ENCODE results near the gene PARP3.
"Not testable (repeated sequence)": the region's sequence is repeated elsewhere in the genome, so short reads cannot be mapped to it uniquely, and the experiment has no call there.

PARP3 gene

DNA sequence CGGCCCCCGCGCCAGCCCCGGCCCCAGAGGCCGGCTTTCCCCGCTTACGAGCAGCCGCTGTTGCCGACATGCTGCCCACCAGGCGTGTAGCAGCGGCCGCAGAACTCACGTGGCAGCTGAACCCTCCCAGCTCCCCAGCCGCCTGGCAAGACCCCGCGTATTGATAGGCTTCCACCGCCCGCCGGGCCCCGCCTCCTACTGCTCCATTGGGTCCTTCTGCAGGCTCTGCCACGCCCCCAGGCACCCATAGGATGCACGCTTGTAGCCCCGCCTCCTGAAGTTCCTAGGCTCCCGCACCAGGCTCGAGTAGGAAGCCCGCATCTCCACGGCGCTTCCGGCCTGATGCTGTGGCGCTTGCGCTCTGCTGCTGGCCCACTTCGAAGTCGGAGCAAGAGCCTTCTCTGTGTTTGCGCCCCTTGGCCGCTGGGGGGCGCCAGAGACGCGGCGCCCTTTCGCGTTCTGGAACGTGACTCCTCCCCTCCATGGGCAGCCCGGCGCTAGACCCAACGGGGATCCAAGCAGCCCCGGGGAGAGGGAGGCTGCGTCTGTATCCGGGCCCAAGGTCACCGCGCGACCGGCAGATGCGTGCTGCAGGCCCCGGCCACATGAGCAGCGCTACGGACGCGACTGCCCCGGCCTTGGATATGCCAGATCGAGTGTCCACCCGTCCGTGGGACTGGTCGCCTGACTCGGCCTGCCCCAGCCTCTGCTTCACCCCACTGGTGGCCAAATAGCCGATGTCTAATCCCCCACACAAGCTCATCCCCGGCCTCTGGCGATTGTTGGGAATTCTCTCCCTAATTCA is at the start of gene PARP3, which contains the start of gene RRP9:
Gene PARP3, plus strand, starts transcription at position 566 of the 805 bp plus-strand sequence. CDS start 993 bp downstream, outside the sequence.
Gene RRP9, minus strand, starts transcription at position 107 of the 805 bp plus-strand sequence. Its CDS starts 37 bp downstream, at position 70.
- peak; percentile 94 for DNase-seq

DNA sequence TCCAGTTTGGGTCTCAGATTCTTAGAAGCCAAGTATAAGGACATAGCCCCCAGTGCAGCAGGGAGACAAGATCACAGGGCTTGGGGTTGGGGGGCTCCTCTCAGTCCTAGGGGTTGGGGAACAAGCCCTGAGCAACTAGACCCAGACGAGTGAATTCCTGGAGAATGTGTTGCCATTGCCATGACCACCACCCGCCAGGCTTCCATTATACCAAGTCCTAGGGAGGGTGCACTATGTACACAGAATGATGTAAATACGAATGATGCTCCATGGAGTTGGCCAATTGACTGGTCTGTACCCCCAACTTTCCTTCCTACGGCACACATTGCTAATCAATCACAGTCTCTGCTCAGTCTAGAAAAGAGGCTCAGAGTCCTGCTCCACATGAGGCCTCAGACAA is 47.8 kb upstream of the PARP3 start:
- DNase-seq, result no peak

DNA sequence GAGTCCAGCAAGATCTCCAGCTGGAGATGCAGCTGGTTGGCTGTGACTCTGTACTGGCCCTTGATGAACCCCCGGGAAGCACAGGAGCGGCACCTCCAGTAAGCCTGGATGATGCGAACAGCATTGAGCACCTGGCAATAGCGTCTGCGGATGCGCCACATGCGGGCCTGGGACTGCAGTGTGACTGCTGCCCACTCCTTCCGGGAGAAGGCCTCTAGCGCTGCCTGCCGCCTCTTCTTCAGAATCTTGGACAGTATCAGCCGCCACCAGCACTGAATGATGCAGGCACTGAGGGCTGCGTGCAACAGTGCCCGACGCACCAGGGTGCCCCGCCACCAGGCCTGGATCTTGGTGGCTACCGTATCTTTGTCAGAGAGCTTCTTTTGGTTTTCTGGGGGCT is 47.2 kb upstream of the PARP3 start:
- no peak for DNase-seq

DNA sequence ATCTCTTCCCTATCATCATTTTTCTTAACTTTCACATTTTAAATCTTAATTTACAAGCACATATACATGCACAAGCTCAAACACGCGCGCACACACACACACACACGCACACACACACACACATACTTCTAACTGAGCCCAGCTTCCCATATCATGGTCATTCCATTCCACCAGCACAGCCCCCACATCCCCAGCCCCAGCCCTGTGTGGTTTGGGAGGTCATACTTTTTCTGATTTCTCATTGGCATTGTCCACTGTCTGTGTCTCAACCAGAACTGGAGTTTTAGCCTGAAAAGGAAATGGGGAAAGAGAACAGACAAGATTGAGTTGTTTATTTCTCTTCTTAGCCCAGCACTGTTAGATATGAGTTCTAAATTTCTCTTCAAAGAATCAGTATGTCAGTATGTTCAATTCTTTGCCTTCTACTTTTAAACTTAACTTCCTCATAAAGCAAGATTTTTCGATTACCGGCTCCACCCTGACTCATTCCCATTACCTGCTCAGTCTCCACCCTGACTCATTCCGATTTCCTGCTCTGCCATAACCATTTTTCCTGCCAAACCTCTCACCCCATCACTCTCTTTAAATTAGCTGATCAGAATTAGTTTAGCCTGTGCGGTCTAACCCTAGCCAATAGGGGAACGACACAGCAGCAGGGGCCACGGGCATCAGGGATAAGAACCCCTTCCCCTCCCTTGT is 45.4 kb upstream of the PARP3 start:
- DNase-seq, result no peak

DNA sequence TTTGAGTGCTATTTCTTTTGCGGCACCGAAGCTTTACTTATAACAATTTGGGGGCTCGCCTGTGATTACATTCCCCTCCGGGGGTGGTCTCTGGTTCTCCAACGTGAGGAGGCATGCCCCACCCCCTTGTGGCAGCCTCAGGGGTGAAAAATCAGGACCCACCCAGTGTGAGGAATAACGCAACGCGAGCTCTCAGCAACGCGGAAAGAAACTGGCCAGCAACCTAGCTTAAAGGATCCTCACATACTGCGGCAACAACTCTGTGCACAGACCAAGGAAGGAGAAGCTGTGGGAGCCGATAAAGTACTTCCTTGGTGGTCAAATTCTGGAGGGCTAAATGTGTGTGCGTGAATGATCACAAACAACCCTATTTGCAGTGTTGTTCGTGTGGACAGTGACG is 44.8 kb upstream of the PARP3 start:
- no peak for DNase-seq

DNA sequence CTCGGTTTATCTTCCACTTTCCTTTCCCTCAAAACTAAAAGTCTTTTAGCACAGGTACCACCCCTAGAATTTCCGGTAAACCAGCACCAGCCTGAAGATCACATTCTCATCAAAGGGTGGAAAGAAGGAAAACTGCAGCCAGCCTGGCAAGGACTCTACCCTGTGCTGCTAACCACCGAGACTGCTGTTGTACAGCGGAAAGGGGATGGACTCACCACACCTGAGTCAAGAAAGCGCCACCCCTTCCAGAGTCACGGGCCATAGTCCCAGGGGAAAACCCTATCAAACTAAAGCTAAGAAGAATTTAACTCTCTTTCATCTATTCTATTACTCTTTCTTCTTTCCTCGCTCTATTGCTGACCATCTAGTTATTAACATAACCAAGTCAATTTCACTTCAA is 42.1 kb upstream of the PARP3 start:
- not testable (repeated sequence) for DNase-seq

DNA sequence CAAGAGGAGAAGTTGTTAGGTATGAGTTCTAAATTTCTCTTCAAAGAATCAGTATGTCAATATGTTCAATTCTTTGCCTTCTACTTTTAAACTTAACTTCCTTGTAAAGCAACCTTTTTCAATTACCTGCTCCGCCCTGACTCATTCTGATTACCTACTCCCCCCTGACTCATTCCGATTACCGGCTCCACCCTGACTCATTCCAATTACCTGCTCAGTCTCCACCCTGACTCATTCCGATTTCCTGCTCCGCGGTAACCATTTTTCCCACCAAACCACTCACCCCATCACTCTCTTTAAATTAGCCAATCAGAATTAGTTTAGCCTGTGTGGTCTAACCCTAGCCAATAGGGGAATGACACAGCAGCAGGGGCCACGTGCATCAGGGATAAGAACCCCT is 39.8 kb upstream of the PARP3 start:
- not testable (repeated sequence) for DNase-seq

DNA sequence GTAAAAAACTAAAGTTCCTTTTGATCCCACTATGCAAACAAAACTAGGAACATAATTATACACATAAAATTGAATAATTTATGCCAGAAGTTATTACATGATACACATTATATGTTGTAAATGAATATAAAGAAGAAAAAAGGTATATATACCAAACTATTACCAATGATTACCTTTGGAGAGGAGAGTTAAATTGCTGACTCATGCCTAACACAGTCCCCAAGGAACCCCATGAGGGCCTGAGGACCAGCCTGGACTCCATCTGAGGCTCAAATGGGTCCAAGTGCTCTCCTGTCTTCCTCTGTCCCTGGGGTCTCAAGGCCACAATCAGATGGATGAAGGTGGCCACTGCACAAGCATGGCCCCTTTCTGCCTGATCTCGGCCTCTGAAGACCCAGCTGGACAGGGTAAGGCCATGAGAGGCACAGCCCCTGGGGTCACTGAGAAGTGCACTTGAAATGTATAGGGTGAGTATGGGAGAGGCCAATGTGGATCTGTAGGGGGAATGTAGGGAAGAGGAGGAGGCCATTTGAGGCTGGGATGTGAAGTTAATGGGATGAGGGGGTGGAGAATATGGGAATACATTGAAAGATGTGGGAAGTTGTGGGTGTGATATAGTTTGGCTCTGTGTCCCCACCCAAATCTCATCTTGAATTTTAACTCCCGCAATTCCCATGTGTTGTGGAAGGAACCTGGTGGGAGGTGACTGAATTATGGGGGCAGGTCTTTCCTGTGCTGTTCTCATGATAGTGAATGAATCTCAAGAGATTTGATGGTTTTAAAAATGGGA is 37.9 kb upstream of the PARP3 start:
- no peak for DNase-seq

DNA sequence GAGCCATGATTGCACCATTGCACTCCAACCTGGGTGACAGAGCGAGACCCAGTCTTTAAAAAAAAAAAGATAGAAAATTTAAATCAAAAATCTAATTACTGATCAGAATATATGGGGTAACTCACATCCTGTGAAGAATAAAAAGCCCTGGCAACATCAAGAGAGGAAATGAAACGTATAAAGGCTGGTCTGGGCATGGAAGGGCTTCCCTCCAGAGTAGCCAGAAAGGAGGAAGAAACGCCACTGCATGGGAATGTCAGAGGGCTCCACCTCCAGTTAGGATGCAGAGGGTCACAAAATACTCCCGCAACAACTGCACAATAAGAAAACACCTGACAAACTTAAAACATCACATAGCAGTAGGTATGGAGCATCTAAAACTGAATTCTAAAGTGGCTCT is 34.1 kb upstream of the PARP3 start:
- no peak for DNase-seq

DNA sequence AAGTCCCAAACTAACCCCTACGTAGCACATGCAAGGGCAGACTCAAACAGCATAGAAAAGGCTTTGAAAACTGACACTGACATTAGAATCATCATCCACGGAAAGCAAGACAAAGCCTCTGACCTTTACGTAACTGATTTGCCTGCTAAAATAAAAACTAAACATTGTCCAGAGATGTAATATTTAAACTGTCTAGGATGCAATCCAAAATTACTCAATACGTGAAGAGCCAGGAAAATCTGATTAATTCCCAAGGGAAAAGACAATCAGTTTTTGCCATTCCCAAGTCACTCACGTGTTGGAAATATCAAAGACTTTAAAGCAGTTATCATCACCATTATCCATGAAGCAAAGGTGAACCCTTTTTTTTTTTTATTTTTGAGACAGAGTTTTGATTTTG is 25.7 kb upstream of the PARP3 start:
- no peak for DNase-seq

DNA sequence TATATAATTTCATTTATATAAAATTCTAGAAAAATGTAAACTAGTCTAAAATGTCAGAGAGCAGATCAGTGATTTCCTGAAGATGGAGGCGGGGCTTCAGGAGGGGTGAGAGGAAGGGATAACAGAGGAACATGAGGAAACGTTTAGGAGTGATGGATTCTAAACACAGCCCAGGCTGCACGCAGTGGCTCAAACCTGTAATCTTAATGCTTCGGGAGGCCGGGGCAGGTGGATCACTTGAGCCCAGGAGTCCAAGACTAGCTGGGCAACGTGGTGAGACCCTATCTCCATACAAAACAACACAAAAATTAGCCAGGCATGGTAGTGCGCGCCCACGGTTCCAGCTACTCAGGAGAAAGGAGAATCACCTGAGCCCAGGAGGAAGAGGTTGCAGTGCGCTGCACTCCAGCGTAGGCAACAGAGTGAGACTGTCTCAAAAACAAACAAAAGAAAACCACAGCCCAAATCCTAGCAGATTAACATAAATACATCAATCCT is 21.0 kb upstream of the PARP3 start:
- no peak for DNase-seq

DNA sequence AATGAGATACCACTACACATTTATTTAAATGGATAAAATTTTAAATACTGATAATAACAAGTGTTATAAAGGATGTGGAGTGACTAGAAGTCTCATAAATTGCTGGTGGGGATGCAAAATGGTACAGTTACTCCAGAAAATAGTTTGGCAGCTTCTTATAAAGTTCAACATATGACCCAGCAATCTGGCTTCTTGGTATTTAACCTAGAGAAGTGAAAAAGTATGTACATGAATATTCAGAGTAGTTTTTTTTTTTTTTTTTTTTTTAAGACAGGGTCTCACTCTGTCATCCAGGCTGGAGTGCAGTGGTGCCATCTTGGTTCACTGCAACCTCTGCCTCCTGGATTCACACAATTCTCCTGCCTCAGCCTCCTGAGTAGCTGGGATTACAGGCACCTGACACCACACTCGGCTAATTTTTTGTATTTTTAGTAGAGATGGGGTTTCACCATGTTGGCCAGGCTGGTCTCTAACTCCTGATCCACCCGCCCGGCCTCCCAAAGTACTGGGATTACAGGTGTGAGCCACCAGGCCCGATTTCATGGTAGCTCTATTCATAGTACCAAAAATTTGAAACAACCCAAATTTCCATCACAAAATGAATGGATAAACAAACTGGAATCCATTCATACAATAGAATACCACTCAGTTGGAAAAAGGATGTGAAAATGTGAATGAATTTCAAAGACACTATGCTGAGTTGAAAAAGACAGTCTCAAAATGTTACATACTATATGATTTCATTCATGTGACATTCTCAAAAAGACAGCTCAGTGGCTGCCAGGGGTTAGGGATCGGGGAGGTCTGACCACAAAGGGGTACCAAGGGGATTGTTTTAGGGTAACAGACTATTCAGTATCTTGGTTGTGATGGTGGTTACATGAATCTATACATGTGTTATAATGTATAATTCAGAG is 14.8 kb upstream of the PARP3 start:
- DNase-seq, result no peak

DNA sequence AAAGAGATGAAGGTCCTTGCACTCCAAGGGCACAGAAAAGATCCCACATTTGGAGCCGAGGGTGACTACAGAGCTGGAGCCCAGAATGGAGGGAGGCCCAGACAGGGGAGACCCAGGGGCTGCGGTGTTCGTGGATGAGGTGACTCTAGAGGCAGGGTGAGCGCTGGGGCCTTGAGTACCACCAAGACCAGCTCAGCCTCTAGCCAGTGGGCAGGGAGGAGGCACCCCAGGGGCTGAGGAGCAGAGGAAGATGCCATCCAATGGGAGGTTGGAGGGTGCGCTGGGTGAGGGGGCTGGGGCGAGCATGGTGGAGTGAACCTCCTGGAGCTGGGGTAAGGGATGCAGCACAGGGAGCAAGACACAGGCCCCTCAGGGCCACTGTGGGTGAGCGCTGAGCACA is 13.7 kb upstream of the PARP3 start:
- no peak for DNase-seq

DNA sequence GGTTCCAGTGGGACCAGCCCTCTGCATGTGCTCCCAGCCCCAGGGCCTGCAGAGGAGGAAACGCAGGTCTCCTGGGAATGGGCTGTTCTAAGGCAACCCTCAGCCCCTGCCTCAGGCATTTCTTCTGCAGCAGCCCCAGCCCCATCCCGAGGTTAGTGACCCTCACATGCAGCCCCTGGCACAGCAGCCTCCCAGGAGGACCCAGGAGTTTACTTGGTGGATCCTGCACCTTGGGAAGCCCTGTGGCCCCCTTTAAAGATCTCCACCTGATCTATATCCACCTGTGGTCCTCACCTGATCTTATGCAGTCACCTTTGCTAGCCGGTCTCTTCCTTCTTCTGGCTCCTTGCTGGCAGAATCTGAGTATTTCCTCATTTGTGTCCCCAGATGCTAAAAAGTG is 13.2 kb upstream of the PARP3 start:
- DNase-seq, result not testable (repeated sequence)

DNA sequence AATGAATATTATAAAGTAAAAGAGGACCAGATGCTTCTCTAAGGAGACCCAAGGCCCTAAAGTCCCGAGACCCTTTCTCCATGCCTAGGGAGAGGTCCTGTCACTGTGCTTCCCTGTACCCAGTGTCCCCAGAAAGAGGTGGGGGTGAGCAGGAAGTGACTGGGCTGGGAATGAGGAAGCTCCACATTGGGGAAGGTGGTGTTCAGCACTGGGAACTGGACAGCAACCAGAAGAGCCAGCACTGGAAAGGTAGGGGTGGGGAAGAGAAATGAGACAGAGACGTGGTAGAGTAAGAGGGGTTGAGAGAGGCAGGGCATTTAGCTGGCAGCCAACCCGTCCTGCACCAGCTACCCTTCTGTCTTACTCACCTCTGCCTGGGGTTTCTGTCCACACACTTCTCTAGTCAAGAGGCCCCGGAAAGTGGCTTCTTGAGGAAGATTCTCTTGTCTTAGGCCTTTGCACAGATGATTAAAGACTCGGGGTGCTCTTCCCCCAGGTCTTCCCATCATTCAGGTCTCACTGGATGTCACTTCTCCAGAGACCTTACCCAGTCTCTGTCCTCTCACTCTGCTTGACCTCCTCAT is 12.7 kb upstream of the PARP3 start:
- DNase-seq, result no peak

DNA sequence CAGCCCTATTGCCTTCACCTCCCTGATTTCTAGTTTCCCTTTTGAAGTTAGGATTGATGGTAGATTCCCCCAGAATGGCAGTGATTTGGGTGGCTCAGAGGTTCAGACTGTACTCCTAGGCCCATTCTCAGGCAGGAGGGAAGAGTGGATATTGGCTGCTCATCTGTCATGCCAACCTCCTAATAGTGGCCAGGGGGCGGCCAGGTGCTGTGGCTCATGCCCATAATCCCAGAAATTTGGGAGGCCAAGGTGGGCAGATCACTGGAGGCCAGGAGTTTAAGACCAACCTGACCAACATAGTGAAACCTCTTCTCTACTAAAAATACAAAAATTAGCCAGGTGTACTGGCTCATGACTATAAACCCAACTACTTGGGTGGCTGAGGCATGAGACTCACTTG is 11.7 kb upstream of the PARP3 start:
- no peak for DNase-seq

DNA sequence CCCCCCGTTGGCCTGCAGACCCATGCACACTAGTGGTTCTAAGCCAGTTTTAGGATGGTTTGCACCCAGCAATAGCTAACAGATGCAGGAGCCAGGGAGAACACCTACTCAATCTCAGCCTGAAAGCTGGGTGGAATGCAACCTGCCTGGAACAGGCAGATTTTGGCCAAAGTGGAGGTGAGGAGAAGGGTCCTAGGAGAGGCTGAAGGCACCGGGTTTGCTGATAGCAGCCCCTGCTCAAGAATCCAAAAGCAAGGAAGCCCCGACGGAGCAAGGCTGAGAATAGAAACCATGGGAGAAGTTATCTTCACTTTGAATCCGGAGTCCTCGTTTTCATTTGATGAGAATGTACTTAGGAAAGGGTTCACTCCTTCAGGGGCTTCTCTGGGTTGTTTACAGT is 10.4 kb upstream of the PARP3 start:
- no peak for DNase-seq

DNA sequence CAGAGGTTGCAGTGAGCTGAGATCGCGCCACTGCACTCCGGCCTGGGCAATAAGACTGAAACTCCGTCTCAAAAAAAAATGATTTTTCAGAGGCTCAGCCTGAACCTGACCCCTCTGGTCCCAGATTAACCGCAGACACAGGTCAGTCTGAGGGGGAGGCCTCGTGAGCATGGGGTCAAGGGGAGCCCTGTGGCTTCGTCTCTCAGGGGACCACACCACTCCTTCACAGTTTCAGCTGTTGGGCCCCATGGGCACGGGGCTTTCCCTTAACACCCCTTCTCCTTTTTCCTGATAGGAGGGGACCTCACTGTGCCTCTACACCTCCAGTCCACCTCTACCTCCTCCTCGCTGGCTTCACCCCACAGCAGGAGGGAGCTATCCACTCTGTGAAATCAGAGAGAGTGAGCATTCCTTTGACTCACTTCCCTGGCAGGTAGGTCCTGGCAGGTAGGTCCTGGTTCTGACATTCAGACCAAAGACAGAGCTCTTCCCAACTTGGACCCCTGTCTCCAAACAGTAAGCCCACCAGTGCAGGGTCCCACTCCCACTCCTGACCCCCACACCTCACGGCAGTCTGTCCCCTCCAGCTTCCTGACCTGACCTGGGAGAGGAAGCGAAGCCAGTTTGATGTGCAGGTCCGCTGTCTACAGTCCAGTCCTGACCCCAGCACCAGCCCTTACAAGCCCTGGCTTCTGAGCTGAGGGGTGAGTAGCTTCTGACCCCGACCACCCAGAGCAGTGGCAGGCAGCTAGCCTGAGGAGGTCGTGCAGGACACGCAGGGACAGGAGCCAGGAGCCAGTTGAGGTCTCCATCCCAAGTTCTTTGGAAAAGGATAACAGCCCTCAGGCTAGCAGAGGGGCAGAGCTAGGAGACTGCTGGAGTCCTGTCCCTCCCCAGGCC is 9.4 kb upstream of the PARP3 start:
- no peak for DNase-seq

DNA sequence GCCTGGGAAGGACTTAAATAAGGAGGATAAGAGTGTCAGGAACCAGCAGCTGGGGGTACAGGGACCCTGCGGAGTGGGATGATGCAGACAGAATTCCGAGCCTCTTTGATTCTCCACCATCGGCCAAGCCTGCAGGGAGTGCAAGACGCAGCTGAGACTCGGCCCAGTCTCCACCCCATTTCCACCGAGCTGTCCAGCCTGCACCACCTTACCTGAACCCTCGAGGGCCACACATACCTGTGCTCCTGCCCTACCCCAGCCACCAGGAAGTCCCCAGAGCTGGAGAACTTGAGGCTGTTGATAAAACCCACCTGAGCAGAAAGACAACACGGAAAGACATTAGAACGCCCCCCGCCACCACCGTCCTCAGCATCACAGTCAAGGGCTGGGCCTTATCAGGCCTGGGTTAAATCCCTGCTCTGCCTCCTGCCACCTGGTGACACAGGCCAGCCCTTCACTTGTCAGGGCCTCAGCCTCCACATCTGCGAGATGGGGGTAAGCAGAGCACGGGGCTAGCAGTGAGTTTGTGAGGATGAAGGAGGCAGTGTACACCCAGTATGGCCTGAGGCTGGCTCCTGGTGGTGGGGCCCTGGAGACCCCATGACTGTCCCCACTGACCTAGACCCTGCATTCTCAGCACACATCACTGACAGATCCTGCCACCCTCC is 8.6 kb upstream of the PARP3 start:
- no peak for DNase-seq
